Measurements from ENCODE around the gene ZNF197. TPM values are rescaled to one million over a fixed set of nuclear protein-coding genes. Genes with fewer than 3 reads are reported as not detected.
A peak's percentile ranks its signal among the peaks of the same experiment; 100 is the strongest.
"Not testable (repeated sequence)": the region's sequence is repeated elsewhere in the genome, so short reads cannot be mapped to it uniquely, and the experiment has no call there.

ZNF197 gene
- polyA plus RNA-seq (ENCODE audit: insufficient read length): 15.0 TPM

GRCh38 chr3:44624749-44625480 is at the start of gene ZNF197:
TSS of gene ZNF197 (plus strand) at chr3:44625036. CDS start at chr3:44629155, 4,119 bp downstream.
- peak; percentile 88 for DNase-seq

- peak; percentile 29 for DNase-seq
Observed at GRCh38 chr3:44576613-44577012, 48.2 kb upstream of the ZNF197 start.

DNA sequence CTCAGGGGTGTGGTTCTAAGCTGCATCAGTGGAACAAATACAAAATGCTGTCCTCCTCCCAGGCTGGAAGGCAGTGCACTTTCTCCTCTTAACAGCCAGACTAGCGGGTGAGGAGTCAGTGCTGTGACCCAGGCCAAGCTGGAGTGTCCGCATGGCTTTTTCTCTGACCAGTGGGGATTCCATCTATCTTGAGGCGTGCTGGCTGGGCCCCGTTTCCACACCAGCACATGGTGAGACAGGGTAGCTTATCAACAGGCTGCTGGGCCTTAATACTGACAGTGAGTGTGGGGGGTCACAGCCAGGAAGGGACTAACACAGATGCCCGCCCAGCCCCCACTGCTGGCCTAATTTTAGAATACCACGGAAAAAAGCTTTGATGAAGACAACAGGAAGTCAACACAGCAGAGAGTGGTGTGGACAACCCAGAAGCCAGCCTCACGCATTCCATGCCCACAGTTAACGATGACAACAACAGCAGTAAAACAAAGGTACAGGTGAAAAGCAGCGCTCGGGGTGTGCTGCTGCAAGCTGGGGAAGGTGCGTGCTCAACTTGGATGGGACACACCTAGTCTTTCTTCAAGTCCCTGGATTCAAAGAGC is 47.4 kb upstream of the ZNF197 start:
- DNase-seq: not testable (repeated sequence)

- not testable (repeated sequence) for DNase-seq
Observed at GRCh38 chr3:44578316-44578715, 46.5 kb upstream of the ZNF197 start.

- DNase-seq: not testable (repeated sequence)
Observed at GRCh38 chr3:44578924-44579515, 45.8 kb upstream of the ZNF197 start.

GRCh38 chr3:44579749-44580148 is 45.1 kb upstream of the ZNF197 start:
- DNase-seq: not testable (repeated sequence)

DNA sequence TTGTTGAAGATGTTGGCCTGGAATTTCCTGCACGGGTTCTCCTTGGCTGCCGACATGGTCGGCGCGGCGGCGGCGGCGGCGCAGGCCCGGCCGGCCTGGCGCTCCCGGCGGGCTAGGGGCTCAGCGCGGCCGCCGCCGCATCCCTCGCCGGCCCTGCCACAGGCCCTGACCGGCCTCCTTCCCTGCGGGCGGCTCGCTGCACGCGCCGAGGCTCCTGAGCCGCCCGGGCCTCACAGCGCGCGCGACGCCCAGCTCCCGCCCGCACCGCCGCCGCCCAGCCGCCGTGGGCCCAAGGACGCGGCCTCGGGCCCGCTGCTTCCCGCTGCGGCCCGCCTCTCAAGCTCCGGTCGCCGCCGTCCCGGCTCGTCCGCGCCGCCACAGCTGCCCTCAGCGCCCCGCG is 43.9 kb upstream of the ZNF197 start:
- not testable (repeated sequence) for DNase-seq

DNA sequence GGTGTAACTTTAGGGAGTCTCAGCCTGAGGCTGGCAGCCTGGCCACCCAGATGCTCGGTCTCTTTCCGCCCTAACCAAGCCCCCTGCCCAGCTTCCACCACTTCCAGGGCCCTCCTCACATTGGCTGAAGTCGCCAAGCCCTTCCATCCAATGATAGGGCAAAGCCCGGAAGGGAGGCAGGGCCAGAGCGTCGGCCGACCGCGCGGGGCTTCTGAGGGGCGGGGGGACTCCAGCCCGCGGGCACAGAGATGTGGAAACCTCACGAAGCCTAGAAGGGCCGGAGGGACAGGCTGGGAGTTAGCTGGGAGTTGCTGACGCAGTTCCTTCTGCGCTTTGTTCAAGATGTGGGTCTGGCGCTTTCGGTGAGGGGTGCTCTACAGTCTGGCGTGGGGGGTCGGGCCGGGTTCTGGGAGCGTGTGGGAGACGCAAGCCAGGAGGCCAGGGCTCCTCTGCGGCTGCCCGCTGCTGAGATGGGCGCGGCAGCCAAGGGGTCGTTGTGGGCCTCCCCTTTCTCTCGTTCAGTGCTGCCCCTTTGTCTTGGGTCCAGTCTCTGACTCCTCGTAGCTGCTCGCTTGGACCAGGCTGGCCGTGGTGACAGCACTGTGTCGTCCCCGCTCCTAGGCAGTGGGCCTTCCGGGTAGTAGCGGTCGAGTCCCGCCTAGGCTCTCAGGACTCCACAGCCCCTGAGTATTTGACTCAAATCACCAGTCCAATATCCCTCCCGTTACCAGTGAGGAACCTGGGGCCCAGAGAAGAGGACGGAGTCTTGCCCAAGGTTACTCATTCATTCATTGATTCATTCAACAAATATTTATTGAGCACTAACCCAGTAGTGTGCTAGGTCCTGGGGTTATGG is 40.0 kb upstream of the ZNF197 start, which contains the start of gene ZNF660:
Gene ZNF660 (plus strand): TSS at position 319 of the 856 bp plus-strand sequence. CDS start 9,230 bp downstream, outside the sequence.
- peak; percentile 84 for DNase-seq

DNA sequence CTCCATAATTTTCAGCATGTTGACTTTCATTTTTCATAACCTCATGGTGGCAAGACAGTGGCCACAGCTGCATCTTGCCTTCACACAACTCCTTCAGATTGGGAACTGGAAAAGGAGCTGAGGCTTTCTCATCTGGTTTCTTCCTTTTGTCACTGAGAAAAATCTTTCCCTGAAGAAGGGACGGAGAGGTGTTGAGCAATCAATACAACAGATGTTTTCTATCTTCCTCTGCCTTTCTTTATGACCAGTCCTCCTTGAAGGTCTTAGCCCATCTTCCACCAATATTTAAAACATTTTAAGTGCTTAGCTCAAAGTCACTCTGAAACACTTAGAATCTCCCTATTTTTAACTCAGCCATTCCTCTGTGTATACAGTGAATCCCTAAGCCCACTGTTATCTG is 28.2 kb upstream of the ZNF197 start:
- no peak for DNase-seq

- DNase-seq: no peak
Observed at GRCh38 chr3:44601749-44602148, 23.1 kb upstream of the ZNF197 start.

DNA sequence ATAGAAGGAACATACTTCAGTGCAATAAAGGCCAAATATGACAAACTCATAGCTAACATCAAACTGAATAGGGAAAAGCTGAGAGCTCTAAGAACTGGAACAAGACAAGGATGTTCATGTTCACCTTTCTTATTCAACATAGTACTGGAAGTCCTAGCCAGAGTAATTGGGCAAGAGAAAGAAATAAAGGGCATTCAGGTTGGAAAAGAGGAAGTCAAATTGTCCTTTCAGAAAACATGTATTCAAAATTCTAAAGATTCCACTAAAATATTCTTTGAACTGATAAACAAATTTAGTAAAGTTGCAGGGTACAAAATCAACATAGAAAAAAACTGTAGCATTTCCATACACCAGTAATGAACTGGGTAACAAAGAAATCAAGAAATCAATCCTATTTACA is 12.2 kb upstream of the ZNF197 start:
- DNase-seq: no peak

DNA sequence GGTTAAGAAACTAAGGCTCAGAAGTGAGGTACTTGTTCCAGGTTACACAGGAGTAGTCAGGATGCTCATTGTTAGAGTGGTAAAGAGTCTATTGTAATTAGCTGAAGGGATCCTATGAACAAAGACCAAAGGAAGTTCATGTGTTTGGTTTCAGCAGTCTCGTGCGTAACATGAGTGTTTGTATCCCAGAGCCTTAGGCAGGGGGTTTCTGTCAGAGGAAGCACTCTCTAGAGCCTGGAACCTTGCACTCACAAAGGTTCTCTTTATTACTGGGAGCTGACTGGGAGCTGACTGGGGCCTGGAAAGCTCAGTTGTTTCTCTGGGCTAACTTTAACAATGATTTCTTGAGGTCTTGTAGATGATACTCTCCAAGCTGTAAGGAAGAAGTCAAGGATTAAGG is 3.9 kb downstream of the ZNF197 start:
- DNase-seq: no peak

GRCh38 chr3:44632193-44632592 is 7.4 kb downstream of the ZNF197 start:
- no peak for DNase-seq

DNA sequence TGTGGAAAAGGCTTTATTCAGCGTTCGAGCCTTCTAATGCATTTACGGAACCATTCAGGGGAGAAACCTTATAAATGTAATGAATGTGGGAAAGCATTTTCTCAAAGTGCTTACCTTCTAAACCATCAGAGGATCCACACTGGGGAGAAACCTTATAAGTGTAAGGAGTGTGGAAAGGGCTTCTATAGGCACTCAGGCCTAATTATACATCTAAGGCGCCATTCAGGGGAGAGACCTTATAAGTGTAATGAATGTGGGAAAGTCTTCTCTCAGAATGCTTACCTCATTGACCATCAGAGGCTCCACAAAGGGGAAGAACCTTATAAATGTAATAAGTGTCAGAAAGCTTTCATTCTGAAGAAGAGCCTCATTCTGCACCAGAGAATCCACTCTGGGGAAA is 17.5 kb downstream of the ZNF197 start:
- DNase-seq: no peak

- DNase-seq: no peak
Observed at GRCh38 chr3:44643024-44643423, 18.2 kb downstream of the ZNF197 start.

- no peak for DNase-seq
Observed at GRCh38 chr3:44647771-44648170, 22.9 kb downstream of the ZNF197 start.

DNA sequence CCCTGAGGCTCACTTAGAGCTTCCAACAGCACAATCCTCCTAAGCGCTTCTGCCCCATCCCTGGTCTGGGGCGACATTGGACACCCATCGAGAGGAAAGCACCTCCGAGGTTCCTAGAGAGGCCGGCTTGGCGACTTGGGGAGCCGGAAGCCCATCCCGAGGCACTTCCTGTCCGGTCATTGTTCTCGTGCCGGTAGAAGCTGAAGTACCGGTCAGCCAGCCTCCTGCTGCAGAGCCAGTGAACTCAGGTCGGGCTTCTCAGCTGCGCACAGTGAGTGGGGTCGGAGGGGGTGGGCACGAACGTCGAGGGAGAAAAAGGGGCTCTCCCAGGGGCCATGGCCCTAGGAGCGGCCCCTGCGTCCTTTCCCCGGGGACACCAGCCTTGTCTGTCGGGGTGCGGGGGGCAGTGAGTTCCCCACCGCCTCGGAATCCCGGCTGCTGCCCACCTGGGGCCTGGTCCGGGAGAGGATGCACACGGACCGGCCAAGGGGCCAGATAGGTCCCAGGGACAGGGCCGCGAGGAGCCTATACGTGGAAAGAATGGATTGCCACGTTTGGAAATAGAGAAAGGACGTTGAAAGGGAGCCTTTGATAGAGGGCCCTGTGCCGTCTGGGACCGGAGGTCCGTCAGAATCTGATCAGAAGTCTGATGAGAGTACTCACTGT is 23.9 kb downstream of the ZNF197 start, which contains the start of gene ZNF35:
Gene ZNF35 (plus strand): TSS at position 169 of the 666 bp plus-strand sequence. CDS start 2,336 bp downstream, outside the sequence.
- DNase-seq: peak; percentile 72

GRCh38 chr3:44649709-44650108 is 24.9 kb downstream of the ZNF197 start:
- no peak for DNase-seq

GRCh38 chr3:44654039-44654438 is 29.2 kb downstream of the ZNF197 start:
- DNase-seq: no peak

- DNase-seq: no peak
Observed at GRCh38 chr3:44659015-44659414, 34.2 kb downstream of the ZNF197 start.

DNA sequence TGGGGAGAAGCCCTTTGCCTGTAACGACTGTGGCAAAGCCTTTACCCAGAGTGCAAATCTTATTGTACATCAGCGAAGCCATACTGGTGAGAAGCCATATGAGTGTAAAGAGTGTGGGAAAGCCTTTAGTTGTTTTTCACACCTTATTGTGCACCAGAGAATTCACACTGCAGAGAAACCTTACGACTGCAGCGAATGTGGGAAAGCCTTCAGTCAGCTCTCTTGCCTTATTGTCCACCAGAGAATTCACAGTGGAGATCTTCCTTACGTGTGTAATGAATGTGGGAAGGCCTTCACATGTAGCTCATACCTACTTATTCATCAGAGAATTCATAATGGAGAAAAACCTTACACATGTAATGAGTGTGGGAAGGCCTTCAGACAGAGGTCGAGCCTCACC is 34.6 kb downstream of the ZNF197 start:
- DNase-seq: no peak

GRCh38 chr3:44661189-44661588 is 36.4 kb downstream of the ZNF197 start:
- no peak for DNase-seq
